Right kidney (tissue), 9 donors: ENCODE measurements around the gene KIAA0408.

Experiments
- DNase-seq: peaks from one replicate; pipeline ENCODE4 v3.0.0-alpha.2; 2016
- long read RNA-seq, 8 donors: transcript quantifications; one replicate each; lab custom pipeline, GENCODE V29; 2026

Gene KIAA0408
- long read RNA-seq, donor 1, result 0 reads
- long read RNA-seq, donor 2, result 0 reads
- long read RNA-seq, donor 3, result 0 reads
- long read RNA-seq, donor 4, result 0 reads
- long read RNA-seq, donor 5, result 0 reads
- long read RNA-seq, donor 6, result 0 reads
- long read RNA-seq, donor 7, partial matches to known transcripts, result 0 of 1 reads
- long read RNA-seq, donor 7, other reads (novel, unspliced or antisense), result 0 of 1 reads
- long read RNA-seq, donor 8, result 0 reads

DNA sequence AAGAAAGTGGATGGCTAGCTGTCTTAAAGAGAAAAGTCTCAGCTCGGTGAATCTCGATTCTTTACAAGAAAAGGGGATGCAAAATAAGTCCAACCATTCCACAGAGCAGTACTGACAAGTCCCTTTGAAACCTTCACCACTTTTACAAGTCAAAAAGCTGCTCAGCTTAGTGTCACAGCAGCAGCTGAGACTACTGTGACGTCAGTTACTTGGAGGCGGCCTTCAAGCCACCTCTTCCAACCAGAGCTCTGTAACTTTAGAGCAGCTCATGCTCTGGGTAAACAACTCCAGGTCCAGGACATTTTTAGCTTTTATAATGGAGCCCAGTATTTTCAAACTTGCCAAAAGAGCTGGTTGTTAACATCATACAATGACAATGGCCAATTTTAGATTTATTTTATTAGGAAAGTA is at the start of gene KIAA0408:
Gene KIAA0408, minus strand, starts transcription at position 159 of the 411 bp plus-strand sequence. CDS start 5,408 bp downstream, outside the sequence.
- peak; percentile 28 for DNase-seq

DNA sequence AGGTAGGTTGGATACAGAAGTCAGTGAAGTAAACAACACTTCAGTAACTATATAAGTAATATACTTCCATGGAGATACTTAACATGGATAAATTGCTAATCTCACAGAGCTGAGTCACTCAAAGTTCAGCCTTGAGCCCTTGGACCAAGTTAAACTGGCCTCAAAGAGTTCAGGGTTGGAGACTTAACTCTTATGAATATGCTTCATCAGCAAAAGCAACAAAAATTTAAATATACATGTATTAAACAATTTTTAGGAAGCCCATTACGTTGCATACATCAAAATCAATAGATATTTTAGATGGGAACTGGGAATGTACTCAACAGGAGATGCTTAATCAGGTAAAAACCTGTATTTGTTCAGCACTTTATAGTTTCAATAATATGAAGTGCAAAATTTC is 47.7 kb upstream of the KIAA0408 start:
- no peak for DNase-seq

- DNase-seq, result no peak
Measured at GRCh38 chr6:127503022-127503421, 43.8 kb upstream of the KIAA0408 start.

GRCh38 chr6:127497410-127497809 is 38.2 kb upstream of the KIAA0408 start:
- DNase-seq, result no peak

GRCh38 chr6:127496471-127496870 is 37.3 kb upstream of the KIAA0408 start:
- no peak for DNase-seq

DNA sequence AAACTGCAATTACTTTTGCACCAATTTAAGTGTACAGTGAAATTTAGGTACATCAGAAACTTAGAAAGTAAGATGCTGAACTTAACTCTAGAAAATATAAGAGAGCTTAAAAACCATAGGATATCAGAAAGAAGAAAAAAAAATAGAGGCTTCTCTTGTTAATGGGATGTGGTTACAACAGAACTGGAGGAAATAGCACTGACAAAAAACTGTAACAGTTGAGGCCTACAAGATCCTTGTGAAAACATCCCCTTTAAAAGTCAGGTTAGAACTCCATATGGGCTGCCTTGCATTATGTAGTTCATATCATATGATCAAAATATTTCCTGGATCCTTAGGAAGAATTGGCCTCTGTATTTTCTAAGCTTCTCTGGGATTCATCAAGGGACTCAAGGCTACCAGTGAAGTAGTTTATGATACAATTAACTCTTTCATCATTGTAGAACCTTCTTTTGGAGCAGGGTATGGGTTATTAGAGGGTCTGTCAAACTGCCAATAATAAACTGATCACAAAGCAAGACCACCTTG is 35.1 kb upstream of the KIAA0408 start:
- DNase-seq, result no peak

DNA sequence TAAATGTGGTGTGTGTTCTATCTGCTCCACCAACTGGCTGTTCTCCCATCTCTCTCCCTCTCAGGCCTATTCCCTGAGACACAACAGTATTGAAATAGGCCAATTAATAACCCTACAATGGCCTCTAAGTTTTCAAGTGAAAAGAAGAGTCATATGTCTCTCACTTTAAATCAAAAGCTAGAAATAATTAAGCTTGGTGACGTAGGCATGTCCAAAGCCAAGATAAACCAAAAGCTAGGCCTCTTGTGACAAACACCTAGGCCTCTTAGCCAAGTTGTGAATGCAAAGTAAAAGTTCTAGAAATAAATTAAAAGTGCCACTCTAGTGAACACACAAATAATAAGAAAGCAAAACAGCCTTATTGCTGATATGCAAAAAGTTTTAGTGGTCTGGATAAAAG is 30.1 kb upstream of the KIAA0408 start:
- DNase-seq, result no peak

- DNase-seq, result no peak
Measured at GRCh38 chr6:127486934-127487333, 27.7 kb upstream of the KIAA0408 start.

GRCh38 chr6:127484212-127484863 is 25.1 kb upstream of the KIAA0408 start:
- DNase-seq, result no peak

GRCh38 chr6:127483399-127484055 is 24.3 kb upstream of the KIAA0408 start:
- DNase-seq, result no peak

DNA sequence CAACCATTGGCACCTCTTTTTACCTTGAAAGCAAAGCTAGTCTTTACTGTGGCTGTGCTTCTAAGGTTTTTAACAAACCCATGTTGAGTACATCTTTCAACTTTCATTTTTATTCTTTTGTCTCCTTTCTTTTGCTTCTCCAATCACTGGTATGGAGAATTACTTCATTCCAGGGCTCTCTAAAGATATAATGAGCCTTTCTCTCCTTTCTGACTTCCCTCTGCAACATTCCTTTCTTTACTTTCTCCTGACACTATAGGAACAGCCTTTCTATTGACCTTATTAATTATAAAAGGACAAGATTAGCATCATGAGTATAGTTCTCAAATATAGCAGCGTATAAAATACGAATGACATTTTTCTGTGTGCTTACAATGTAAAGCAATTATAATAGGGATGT is 23.1 kb upstream of the KIAA0408 start:
- no peak for DNase-seq

GRCh38 chr6:127481628-127482027 is 22.4 kb upstream of the KIAA0408 start:
- no peak for DNase-seq

DNA sequence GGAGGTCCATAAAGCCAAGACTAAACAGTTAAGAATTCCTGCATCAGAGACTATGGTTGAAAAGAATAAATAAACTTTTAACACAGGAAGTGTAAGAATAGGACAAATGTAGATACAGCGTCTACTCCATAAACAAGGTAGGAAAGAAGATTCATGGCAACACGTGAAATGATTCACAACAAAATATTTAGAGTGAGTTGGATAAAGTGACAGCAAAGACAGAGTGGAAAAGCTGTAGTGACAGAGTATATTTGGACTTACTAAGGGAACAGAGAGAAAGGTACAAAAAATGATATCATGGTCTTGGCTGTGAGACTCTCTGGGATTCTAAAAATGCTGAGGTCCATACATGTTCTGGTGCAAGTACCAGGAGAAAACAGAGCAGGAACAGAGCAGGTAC is 21.9 kb upstream of the KIAA0408 start:
- DNase-seq, result no peak

GRCh38 chr6:127477658-127478057 is 18.5 kb upstream of the KIAA0408 start:
- no peak for DNase-seq

DNA sequence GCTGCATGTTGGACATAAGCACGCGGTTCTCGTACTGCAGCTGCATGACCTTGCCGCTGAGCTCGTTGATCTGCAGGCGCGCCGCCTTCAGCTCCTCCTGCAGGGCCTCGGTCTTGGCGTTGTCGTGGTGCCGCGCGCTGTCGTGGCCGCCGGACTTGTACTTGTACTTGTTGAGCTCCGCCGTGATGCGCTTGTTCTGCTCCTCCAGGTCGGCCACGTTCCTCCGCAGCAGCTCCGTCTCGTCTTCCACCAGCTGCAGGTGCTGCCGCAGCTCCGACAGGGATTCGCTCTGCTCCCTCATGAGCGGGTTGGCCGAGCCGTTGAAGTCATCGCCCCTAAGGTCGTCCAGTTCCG is 16.6 kb upstream of the KIAA0408 start:
- no peak for DNase-seq

- no peak for DNase-seq
Measured at GRCh38 chr6:127475135-127475822, 16.1 kb upstream of the KIAA0408 start.

GRCh38 chr6:127471379-127472255 is 12.4 kb upstream of the KIAA0408 start:
- no peak for DNase-seq

DNA sequence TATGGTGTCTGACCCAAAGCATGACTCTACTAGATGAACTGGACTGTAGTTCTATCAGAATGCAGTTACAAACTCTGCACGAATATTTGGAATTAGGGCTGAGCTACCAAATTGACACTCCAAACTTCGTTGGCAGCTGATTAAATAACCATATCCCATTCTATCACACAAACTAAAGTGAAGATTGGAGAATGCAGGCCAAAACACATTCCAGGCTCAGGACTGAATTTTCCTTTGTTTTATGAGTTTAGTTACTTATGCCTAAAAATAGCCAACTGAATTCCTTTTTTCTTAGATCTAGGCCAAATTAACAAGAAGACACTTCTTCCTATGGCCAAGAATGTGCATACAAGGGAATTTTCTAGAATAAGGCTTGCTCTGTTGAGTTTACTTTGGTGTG is 9.7 kb upstream of the KIAA0408 start:
- no peak for DNase-seq

DNA sequence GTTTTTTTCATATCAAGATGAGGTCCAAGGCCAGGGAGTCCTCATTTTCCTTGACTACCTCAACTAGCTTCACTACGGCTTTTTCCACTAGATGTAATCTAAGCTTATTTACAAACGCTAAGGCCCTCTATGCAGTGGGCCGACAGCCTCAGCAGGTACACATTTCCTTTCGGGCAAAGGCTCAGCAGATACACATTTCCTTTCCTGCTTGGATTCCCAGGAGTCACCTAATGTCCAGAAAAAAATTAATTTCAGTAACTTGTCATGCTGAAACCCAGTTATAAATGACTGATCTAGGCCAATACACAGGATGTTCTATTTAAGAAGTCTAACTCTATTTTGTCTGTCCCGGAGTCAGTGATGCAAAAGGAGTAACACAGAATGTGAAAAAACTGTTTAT is 7.2 kb upstream of the KIAA0408 start:
- no peak for DNase-seq

DNA sequence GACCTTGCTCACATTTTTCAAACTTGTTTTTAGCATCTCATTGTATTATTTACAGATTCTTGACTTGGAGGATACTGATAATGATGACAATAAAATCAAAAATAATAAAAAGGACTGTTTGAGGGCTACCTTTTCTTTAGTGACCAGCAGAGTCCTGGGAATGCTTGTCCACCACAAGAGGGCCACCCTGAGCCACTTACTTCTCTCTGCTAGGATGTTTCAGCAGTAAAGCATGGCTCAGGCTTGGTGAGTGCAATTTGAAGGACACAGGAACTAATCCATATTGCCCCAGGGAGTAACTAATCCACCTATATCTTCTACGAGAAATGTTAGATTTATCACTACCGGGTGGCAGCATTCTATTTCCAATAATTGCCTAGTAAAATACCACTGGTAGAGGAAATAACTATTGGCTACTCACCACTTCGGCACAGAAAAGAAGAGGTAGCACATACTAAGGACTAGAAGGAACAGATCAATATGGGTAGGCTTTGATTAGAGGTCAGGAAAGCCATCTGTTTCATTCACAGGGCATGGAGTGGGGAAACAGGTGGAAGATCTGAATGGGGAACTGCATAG is 5.8 kb upstream of the KIAA0408 start:
- peak; percentile 20 for DNase-seq

GRCh38 chr6:127464161-127464880 is 5.1 kb upstream of the KIAA0408 start:
- no peak for DNase-seq
